Ovary (tissue), 10 donors: ENCODE results near the gene ADAD1. TPM values are rescaled to one million over a fixed set of nuclear protein-coding genes. Genes with fewer than 3 reads are reported as not detected.

Experiments
- DNase-seq, 5 donors: peaks; one replicate each; pipeline ENCODE4 v3.0.0-alpha.2; 2019 to 2020
- H3K27ac ChIP-seq, 2 donors: fragments of 200-600 bp; one replicate each; pipeline versions ENCODE4 v1.5.1 to v1.8.0; 2019 to 2022
- H3K27me3 ChIP-seq: fragments of 200-600 bp; one replicate; pipeline ENCODE4 v1.8.0; 2022
- H3K36me3 ChIP-seq: fragments of 200-600 bp; sonication (generic); one replicate; pipeline ENCODE4 v1.5.1; 2019
- H3K4me1 ChIP-seq: one replicate; pipeline ENCODE4 v1.8.1; 2013; ENCODE audit warnings: mild to moderate bottlenecking, moderate library complexity; ENCODE audit not compliant: insufficient read depth
- H3K4me3 ChIP-seq: fragments of 200-600 bp; sonication (generic); one replicate; pipeline ENCODE4 v1.5.1; 2017
- H3K9me3 ChIP-seq, 2 donors: fragments of 200-600 bp in 1 of 2; sonication (generic) in 1 of 2; one replicate each; pipeline versions ENCODE4 v1.5.1 to v1.8.1; 2013 to 2019; ENCODE audit warnings: mild to moderate bottlenecking in 1 of 2, moderate library complexity in 1 of 2
- EP300 ChIP-seq: sonication (generic); formaldehyde crosslinking; IDR thresholded peaks from one replicate; pipeline ENCODE4 v1.6.1; 2017; ENCODE audit warnings: antibody characterized with exemption
- POLR2A ChIP-seq: fragments of 450-650 bp; IDR thresholded peaks from one replicate; pipeline ENCODE4 v1.6.1; 2017; ENCODE audit warnings: antibody characterized with exemption, mild to moderate bottlenecking, moderate library complexity
- WGBS, 3 donors: extraction: QIAGEN DNeasy Blood & Tissue Kit in 1 of 3; methylation state at CpG; one replicate each; pipeline versions ENCODE4 v1.1.5 to v1.1.7; 2013 to 2017; 5-methylcytosine and 5-hydroxymethylcytosine counted together
- intact Hi-C, 4 donors: fragments of 100-400 bp; cut with DNase I; formaldehyde crosslinking; loops; one replicate each; pipeline versions ENCODE4 v1.11.0 to v1.15.1; 2022 to 2023
- long read RNA-seq, 3 donors: library from polyadenylated mRNA in 2 of 3; unstranded in 2 of 3; transcript quantifications; one replicate each; pipeline ENCODE4 v2.0.0 and lab custom pipeline, GENCODE V29; 2021 to 2026
- polyA plus RNA-seq, 2 donors: library from polyadenylated mRNA; stranded (reverse); fragments of 200-250 nt in 1 of 2; fragments of 350-450 nt in 1 of 2; fragmentation: Illumina TruSeq in 1 of 2; extraction: RNeasy Lipid Tissue Mini Kit (QIAGEN cat#74804) in 1 of 2; gene quantifications; one replicate each; pipeline ENCODE4 v1.2.3, GENCODE V29; 2013 to 2014
- total RNA-seq, 7 donors: library from RNA; depleted of rRNA in 2 of 7; stranded (reverse); fragments of >200 nt in 2 of 7; fragmentation: NEBNext Ultra II Directional in 3 of 7; extraction: Animal tissue kit (Norgen Biotek cat#: 25700) in 3 of 7; gene quantifications; one replicate each; pipeline versions ENCODE4 v1.1.0 to v1.2.4, GENCODE V29; 2016 to 2023
- TF ChIP-seq, protein P1 (sequence below), 3 donors: fragments of 450-650 bp in 2 of 3; fragments of 200-600 bp in 1 of 3; IDR thresholded peaks; one replicate each; pipeline versions ENCODE4 v1.5.1 to v1.8.0; 2016 to 2022; ENCODE audit warnings: antibody characterized with exemption in 3 of 3, mild to moderate bottlenecking in 1 of 3
- donor health status: DM: no; HTN: no; CAD: no; lungs with moderate emphysema.
- donor health status: DM: no; HTN: no; CAD: no.
- donor health status: Bipolar disorder and iron deficiency.
- donor health status: DM: yes; HTN: yes; CAD: no.
- donor health status: DM: no; HTN: no; CAD: no.
- donor health status: DM: yes; HTN: yes; CAD: no.

The ADAD1 gene
- not detected for total RNA-seq
- polyA plus RNA-seq = under 1 TPM in 1 of 2 donors, not detected in 1; 0.33 TPM
- long read RNA-seq, donor 1 = 0 reads
- long read RNA-seq, donor 2, partial matches to known transcripts = 0 of 6 reads
- long read RNA-seq, donor 2, other reads (novel, unspliced or antisense) = 6 of 6 reads
- long read RNA-seq, donor 3 = 0 reads

DNA sequence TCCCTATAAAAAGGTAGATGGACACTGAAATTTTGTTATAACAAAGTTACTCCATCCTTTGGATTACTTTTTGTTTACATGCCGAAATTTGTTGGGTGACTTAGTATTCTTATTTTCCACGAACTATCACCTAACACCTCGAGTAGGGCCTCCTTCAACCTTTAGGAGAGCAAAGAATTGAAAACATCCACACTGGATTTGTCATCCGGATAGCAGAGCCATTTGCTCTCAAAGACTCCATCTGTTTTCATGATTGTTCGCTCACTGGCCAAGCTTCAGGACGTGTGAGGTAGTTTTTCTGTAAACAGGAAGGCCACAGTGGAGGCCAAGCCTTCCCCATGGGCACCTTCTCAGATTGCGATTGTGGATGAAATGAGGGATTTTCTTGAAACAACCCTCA lies at the start of gene ADAD1:
ADAD1 (plus strand) TSS at position 301 of the 400 bp plus-strand sequence. CDS start 1,059 bp downstream, outside the sequence.
- Histone ChIP-seq H3K9me3 (peaks cover 0 to 4% of the 10 kb centered on the region in 2 donors), H3K36me3 (no peaks in the 10 kb centered on the region), H3K27ac (no peak within 1 kb of the TSS), H3K27me3 (no peaks in the 10 kb centered on the region), H3K4me1 (no peaks in the 10 kb centered on the region), H3K4me3 (no peak within 1 kb of the TSS)
- no peak for DNase-seq
- intact Hi-C loops = no loop called here
- WGBS, 3 donors = 90 to 93% (median 91%) methylated on average over 7 of the region's 7 CpGs
- TF ChIP-seq POLR2A = no peak
- TF ChIP-seq, protein P1, sequence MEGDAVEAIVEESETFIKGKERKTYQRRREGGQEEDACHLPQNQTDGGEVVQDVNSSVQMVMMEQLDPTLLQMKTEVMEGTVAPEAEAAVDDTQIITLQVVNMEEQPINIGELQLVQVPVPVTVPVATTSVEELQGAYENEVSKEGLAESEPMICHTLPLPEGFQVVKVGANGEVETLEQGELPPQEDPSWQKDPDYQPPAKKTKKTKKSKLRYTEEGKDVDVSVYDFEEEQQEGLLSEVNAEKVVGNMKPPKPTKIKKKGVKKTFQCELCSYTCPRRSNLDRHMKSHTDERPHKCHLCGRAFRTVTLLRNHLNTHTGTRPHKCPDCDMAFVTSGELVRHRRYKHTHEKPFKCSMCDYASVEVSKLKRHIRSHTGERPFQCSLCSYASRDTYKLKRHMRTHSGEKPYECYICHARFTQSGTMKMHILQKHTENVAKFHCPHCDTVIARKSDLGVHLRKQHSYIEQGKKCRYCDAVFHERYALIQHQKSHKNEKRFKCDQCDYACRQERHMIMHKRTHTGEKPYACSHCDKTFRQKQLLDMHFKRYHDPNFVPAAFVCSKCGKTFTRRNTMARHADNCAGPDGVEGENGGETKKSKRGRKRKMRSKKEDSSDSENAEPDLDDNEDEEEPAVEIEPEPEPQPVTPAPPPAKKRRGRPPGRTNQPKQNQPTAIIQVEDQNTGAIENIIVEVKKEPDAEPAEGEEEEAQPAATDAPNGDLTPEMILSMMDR (IDR thresholded peaks at IDR 0.05) = no peak
- no peak for TF ChIP-seq EP300

DNA sequence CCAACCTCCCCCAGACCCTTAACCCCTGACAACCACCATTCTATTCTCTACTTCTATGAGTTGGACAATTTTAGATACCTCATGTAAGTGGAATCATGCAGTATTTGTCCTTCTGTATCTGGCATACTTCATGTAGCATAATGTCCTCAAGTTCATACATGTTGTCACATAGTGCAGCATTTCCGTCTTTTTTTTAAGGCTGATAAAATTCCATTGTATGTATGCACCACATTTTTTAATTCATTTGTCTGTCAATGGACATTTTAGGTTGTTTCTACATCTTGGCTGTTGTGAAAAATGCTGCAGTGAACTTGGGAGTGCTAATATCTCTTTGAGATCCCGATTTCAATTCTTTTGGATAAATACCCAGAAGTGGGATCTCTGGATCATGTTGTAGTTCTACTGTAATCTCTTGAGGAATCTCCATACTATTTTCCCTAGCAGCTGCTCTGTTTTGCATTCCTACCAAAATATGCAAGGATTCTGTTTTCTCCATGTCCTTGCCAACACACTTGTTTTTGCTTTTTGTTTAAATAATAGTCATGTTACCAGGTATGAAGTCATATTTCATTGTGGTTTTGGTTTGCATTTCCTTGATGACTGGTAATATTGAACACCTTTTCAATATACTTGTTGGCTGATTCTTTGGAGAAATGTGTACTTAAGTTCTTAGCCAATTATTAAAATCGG lies 48.8 kb upstream of the ADAD1 start:
- Histone ChIP-seq H3K36me3 (no peaks in the 10 kb centered on the region), H3K27ac (no peak overlapping the region), H3K4me1 (no peaks in the 10 kb centered on the region), H3K4me3 (no peak overlapping the region), H3K27me3 (no peaks in the 10 kb centered on the region), H3K9me3 (no peaks in the 10 kb centered on the region)
- intact Hi-C loops = no loop called here
- 70 to 85% (median 77%) methylated on average over 3 of the region's 3 CpGs for WGBS, 3 donors
- TF ChIP-seq EP300 (no peak), POLR2A (no peak)
- TF ChIP-seq, protein P1 (IDR thresholded peaks at IDR 0.05) = no peak
- no peak for DNase-seq

DNA sequence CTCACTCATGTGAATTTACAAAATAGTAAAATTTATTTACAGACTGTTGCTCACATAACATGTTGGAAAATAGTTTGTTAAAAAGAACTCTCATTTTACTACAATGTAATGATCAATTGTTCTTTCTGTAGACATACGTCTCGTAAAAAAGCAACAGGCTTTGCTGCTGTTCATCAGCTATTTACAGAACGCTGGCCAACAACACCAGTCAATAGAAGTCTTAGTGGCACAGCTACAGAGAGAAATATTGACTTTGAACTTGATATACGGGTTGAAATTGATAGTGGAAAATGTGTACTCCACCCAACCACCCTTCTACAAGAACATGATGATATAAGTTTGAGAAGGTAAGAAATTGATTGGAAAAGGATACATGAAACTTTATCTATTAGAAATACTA lies 47.6 kb upstream of the ADAD1 start:
- TF ChIP-seq EP300 (no peak), POLR2A (no peak)
- TF ChIP-seq, protein P1 (IDR thresholded peaks at IDR 0.05) = no peak
- 92 to 95% (median 93%) methylated on average over 4 of the region's 4 CpGs for WGBS, 3 donors
- H3K27me3 ChIP-seq = no peaks in the 10 kb centered on the region
- H3K36me3 ChIP-seq = no peaks in the 10 kb centered on the region
- no peak overlapping the region for H3K4me3 ChIP-seq
- intact Hi-C loops = no loop called here
- no peaks in the 10 kb centered on the region for H3K4me1 ChIP-seq
- H3K27ac ChIP-seq = no peak overlapping the region
- DNase-seq = no peak
- no peaks in the 10 kb centered on the region for H3K9me3 ChIP-seq

GRCh38 chr4:122334828-122335227 lies 44.0 kb upstream of the ADAD1 start:
- no peak for DNase-seq
- H3K4me3 ChIP-seq = no peak overlapping the region
- TF ChIP-seq, protein P1 (IDR thresholded peaks at IDR 0.05) = no peak
- TF ChIP-seq EP300 (no peak), POLR2A (no peak)
- no peak overlapping the region for H3K27ac ChIP-seq
- no peaks in the 10 kb centered on the region for H3K27me3 ChIP-seq
- intact Hi-C loops = no loop called here
- no peaks in the 10 kb centered on the region for H3K36me3 ChIP-seq
- no peaks in the 10 kb centered on the region for H3K9me3 ChIP-seq
- no peaks in the 10 kb centered on the region for H3K4me1 ChIP-seq
